Measurements from ENCODE around the gene MB21D2. TPM values are rescaled to one million over a fixed set of nuclear protein-coding genes. Genes with fewer than 3 reads are reported as not detected.

MB21D2 gene
- polyA plus RNA-seq, 1 donor (not counting 4 experiments of a cell fraction or from before 2014, with no cell fraction given), result 9.0 TPM

DNA sequence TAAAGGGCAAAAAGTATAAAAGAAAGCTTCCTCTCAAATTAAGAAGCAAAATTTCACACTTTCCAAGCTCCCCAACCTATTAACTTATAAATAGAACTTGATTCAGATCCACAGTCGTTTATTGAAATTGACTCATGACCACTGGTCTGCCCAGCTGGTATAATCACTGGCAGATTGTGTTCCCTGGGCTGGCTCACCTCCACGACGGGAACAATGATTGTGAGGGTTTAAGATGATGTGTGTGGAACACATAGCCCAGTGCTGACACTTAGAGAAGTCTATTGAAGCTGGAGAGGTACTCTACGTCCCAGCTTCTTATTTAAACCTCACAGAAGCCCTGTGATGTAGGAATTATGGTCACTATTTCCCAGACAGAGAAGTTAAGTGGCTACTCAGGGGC, 90.4 kb downstream of the MB21D2 start:
- no peak for DNase-seq (ENCODE audit: low read depth, low spot score)
- dilution Hi-C loops (cut with MboI; ENCODE audit: extremely low pct_ligation_motif_present, low sequenced_read_pairs), result no loop called here
- no peak overlapping the region for H2AFZ ChIP-seq (ENCODE audit: control insufficient read depth, low read length)
- H3K4me3 ChIP-seq (ENCODE audit: control insufficient read depth in 2 of 3, extremely low read depth in 1 of 3, insufficient read depth in 2 of 3, low read depth in 1 of 3, low read length in 3 of 3), result no peak overlapping the region
- FAIRE-seq, result no peak
- H3K9ac ChIP-seq (ENCODE audit: control insufficient read depth, extremely low read depth, insufficient read depth, low read length), result no peak overlapping the region
- no peaks in the 10 kb centered on the region for H3K9me1 ChIP-seq (ENCODE audit: control insufficient read depth, extremely low read depth, insufficient read depth, low read length)
- H3K9me3 ChIP-seq (ENCODE audit: control insufficient read depth, low read depth, low read length), result no peaks in the 10 kb centered on the region
- H3K27me3 ChIP-seq (ENCODE audit: control insufficient read depth, extremely low read depth, insufficient read depth, low read length), result no peaks in the 10 kb centered on the region
- no peaks in the 10 kb centered on the region for H4K20me1 ChIP-seq (ENCODE audit: control insufficient read depth, extremely low read depth, insufficient read depth, low read length)
- H3K4me1 ChIP-seq (ENCODE audit: control insufficient read depth, extremely low read depth, insufficient read depth, low read length), result peaks cover 22% of the 10 kb centered on the region
- no peak overlapping the region for H3K4me2 ChIP-seq (ENCODE audit: control insufficient read depth, extremely low read depth, insufficient read depth, low read depth, low read length)
- no peak for TF ChIP-seq EZH2 (IDR thresholded peaks at IDR 0.05; ENCODE audit: low read length)
- TF ChIP-seq, protein P1, sequence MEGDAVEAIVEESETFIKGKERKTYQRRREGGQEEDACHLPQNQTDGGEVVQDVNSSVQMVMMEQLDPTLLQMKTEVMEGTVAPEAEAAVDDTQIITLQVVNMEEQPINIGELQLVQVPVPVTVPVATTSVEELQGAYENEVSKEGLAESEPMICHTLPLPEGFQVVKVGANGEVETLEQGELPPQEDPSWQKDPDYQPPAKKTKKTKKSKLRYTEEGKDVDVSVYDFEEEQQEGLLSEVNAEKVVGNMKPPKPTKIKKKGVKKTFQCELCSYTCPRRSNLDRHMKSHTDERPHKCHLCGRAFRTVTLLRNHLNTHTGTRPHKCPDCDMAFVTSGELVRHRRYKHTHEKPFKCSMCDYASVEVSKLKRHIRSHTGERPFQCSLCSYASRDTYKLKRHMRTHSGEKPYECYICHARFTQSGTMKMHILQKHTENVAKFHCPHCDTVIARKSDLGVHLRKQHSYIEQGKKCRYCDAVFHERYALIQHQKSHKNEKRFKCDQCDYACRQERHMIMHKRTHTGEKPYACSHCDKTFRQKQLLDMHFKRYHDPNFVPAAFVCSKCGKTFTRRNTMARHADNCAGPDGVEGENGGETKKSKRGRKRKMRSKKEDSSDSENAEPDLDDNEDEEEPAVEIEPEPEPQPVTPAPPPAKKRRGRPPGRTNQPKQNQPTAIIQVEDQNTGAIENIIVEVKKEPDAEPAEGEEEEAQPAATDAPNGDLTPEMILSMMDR (optimal IDR thresholded peaks at IDR 0.05 in 1 of 3, IDR thresholded peaks at IDR 0.05 in 1 of 3, conservative IDR thresholded peaks at IDR 0.05 in 1 of 3; ENCODE audit: extremely low read depth in 1 of 3, insufficient read depth in 2 of 3, low read length in 3 of 3), result no peak
- H3K36me3 ChIP-seq (ENCODE audit: control insufficient read depth in 2 of 2, extremely low read depth in 1 of 2, insufficient read depth in 2 of 2, low read length in 2 of 2), result no peaks in the 10 kb centered on the region
- peaks cover 14% of the 10 kb centered on the region for H3K79me2 ChIP-seq (ENCODE audit: control insufficient read depth, insufficient read depth, low read length)
- H3K27ac ChIP-seq (ENCODE audit: control insufficient read depth, insufficient read depth, low read length), result no peak overlapping the region

- FAIRE-seq, result no peak
- dilution Hi-C loops (cut with MboI; ENCODE audit: extremely low pct_ligation_motif_present, low sequenced_read_pairs), result no loop called here
- peaks cover 14% of the 10 kb centered on the region for H3K79me2 ChIP-seq (ENCODE audit: control insufficient read depth, insufficient read depth, low read length)
These were observed 91.2 kb downstream of the MB21D2 start for GRCh38 chr3:192826214-192827006.

More at GRCh38 chr3:192826214-192827006, 91.2 kb downstream of the MB21D2 start:
- DNase-seq (ENCODE audit: low read depth, low spot score), result no peak
- H3K36me3 ChIP-seq (ENCODE audit: control insufficient read depth in 2 of 2, extremely low read depth in 1 of 2, insufficient read depth in 2 of 2, low read length in 2 of 2), result no peaks in the 10 kb centered on the region
- H3K27ac ChIP-seq (ENCODE audit: control insufficient read depth, insufficient read depth, low read length), result no peak overlapping the region
- no peak overlapping the region for H3K4me2 ChIP-seq (ENCODE audit: control insufficient read depth, extremely low read depth, insufficient read depth, low read depth, low read length)
- no peaks in the 10 kb centered on the region for H3K9me1 ChIP-seq (ENCODE audit: control insufficient read depth, extremely low read depth, insufficient read depth, low read length)
- H3K9me3 ChIP-seq (ENCODE audit: control insufficient read depth, low read depth, low read length), result no peaks in the 10 kb centered on the region
- H3K4me1 ChIP-seq (ENCODE audit: control insufficient read depth, extremely low read depth, insufficient read depth, low read length), result peaks cover 14% of the 10 kb centered on the region
- no peaks in the 10 kb centered on the region for H4K20me1 ChIP-seq (ENCODE audit: control insufficient read depth, extremely low read depth, insufficient read depth, low read length)
- TF ChIP-seq, protein P1 (optimal IDR thresholded peaks at IDR 0.05 in 1 of 3, IDR thresholded peaks at IDR 0.05 in 1 of 3, conservative IDR thresholded peaks at IDR 0.05 in 1 of 3; ENCODE audit: extremely low read depth in 1 of 3, insufficient read depth in 2 of 3, low read length in 3 of 3), result no peak
- no peak for TF ChIP-seq EZH2 (IDR thresholded peaks at IDR 0.05; ENCODE audit: low read length)
- no peak overlapping the region for H3K9ac ChIP-seq (ENCODE audit: control insufficient read depth, extremely low read depth, insufficient read depth, low read length)
- no peak overlapping the region for H3K4me3 ChIP-seq (ENCODE audit: control insufficient read depth in 2 of 3, extremely low read depth in 1 of 3, insufficient read depth in 2 of 3, low read depth in 1 of 3, low read length in 3 of 3)
- no peaks in the 10 kb centered on the region for H3K27me3 ChIP-seq (ENCODE audit: control insufficient read depth, extremely low read depth, insufficient read depth, low read length)
- no peak overlapping the region for H2AFZ ChIP-seq (ENCODE audit: control insufficient read depth, low read length)
